Right hindlimb (tissue), 1 donor: ENCODE measurements around the gene LRCH1.

Experiments
- DNase-seq: peaks from one replicate; pipeline ENCODE4 v3.0.0-alpha.2; 2018

The LRCH1 gene

GRCh38 chr13:46667687-46668281 is 114.8 kb downstream of the LRCH1 start:
- no peak for DNase-seq

GRCh38 chr13:46668302-46668720 is 115.3 kb downstream of the LRCH1 start:
- no peak for DNase-seq

GRCh38 chr13:46668931-46669525 is 116.1 kb downstream of the LRCH1 start:
- DNase-seq = no peak

- DNase-seq = peak; percentile 44
Measured at GRCh38 chr13:46672338-46673090, 119.5 kb downstream of the LRCH1 start.

- DNase-seq = no peak
Measured at GRCh38 chr13:46675016-46675415, 122.0 kb downstream of the LRCH1 start.

GRCh38 chr13:46676378-46676725 is 123.4 kb downstream of the LRCH1 start:
- no peak for DNase-seq

- DNase-seq = peak; percentile 37
Measured at GRCh38 chr13:46679369-46680120, 126.6 kb downstream of the LRCH1 start.

- DNase-seq = no peak
Measured at GRCh38 chr13:46682015-46682414, 129.0 kb downstream of the LRCH1 start.

GRCh38 chr13:46682707-46683106 is 129.7 kb downstream of the LRCH1 start:
- DNase-seq = no peak

GRCh38 chr13:46683676-46684260 is 130.8 kb downstream of the LRCH1 start:
- DNase-seq = no peak

- no peak for DNase-seq
Measured at GRCh38 chr13:46684287-46685001, 131.5 kb downstream of the LRCH1 start.

- DNase-seq = peak; percentile 30
Measured at GRCh38 chr13:46685006-46685730, 132.2 kb downstream of the LRCH1 start.

GRCh38 chr13:46686171-46686570 is 133.2 kb downstream of the LRCH1 start:
- no peak for DNase-seq

GRCh38 chr13:46687810-46688209 is 134.8 kb downstream of the LRCH1 start:
- no peak for DNase-seq

GRCh38 chr13:46688306-46688705 is 135.3 kb downstream of the LRCH1 start:
- DNase-seq = no peak

GRCh38 chr13:46698014-46698413 is 145.0 kb downstream of the LRCH1 start:
- DNase-seq = no peak

GRCh38 chr13:46698910-46699460 is 146.0 kb downstream of the LRCH1 start:
- DNase-seq = no peak

GRCh38 chr13:46712524-46712923 is 159.6 kb downstream of the LRCH1 start:
- no peak for DNase-seq

- no peak for DNase-seq
Measured at GRCh38 chr13:46715363-46715762, 162.4 kb downstream of the LRCH1 start.

- no peak for DNase-seq
Measured at GRCh38 chr13:46716821-46717220, 163.9 kb downstream of the LRCH1 start.

- DNase-seq = no peak
Measured at GRCh38 chr13:46717275-46717674, 164.3 kb downstream of the LRCH1 start.
